MG63 (cell line): ENCODE results near the gene LRRFIP1. TPM values are rescaled to one million over a fixed set of nuclear protein-coding genes. Genes with fewer than 3 reads are reported as not detected.
"Not testable (repeated sequence)": the region's sequence is repeated elsewhere in the genome, so short reads cannot be mapped to it uniquely, and the experiment has no call there.

Source experiments
- DNase-seq: peaks from one replicate; pipeline ENCODE4 v3.0.0-alpha.2; 2020
- H3K27me3 ChIP-seq: fragments of 250-450 bp; sonication (Bioruptor Pico); 2 replicates; pipeline ENCODE4 v1.5.1; 2020; ENCODE audit warnings: mild to moderate bottlenecking, moderate library complexity
- H3K36me3 ChIP-seq: fragments of 250-450 bp; sonication (Bioruptor Pico); 2 replicates; pipeline ENCODE4 v1.5.1; 2020; ENCODE audit warnings: mild to moderate bottlenecking, moderate library complexity
- H3K4me3 ChIP-seq: fragments of 250-450 bp; sonication (Bioruptor Pico); 2 replicates; pipeline ENCODE4 v1.5.1; 2020; ENCODE audit warnings: mild to moderate bottlenecking, moderate library complexity
- H3K9me3 ChIP-seq: fragments of 250-450 bp; sonication (Bioruptor Pico); 2 replicates; pipeline ENCODE4 v1.5.1; 2020; ENCODE audit warnings: mild to moderate bottlenecking, moderate library complexity
- total RNA-seq: library from RNA; depleted of rRNA; stranded (reverse); fragments of >200 nt; shearing (Covaris generic); gene quantifications from 2 replicates; pipeline ENCODE4 v1.2.3, GENCODE V29; 2014; ENCODE audit warnings: low replicate concordance

Gene LRRFIP1
- total RNA-seq, 1 experiment from 2014 or later = 33.5 TPM

DNA sequence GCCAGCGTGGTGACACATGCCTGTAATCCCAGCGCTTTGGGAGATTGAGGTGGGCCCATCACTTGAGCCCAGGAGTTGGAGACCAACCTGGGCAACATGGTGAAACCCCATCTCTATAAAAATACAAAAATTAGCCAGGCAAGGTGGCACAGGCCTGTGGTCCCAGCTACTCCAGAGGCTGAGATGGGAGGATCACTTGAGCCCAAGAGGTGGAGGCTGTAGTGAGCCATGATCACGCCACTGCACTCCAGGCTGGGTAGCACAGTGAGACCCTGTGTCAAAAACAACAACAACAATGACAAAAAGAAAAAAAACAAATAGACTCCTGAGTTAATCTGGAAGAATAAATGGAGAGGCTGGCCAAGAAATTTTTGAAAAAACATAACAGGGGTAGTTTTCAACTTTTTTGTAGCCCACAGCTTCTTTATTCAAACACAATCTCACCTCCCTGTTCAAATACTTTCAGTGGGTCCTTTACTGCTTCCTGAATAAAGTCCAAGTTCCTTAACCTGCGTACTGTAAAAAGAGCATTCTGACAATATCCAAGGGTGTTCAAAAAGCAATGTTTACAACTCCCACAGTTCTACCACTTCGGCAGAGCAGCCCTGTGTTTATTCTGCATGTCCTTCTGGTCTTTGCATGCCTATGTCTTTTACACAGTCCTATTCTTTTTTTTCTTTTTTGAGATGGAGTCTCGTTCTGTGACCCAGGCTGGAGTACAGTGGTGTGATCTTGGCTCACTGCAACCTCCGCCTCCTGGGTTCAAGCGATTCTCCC lies 53.5 kb downstream of the LRRFIP1 start:
- Histone ChIP-seq H3K36me3 (no peaks in the 10 kb centered on the region), H3K4me3 (no peak overlapping the region), H3K9me3 (no peaks in the 10 kb centered on the region), H3K27me3 (no peaks in the 10 kb centered on the region)
- no peak for DNase-seq

GRCh38 chr2:237682151-237682550 lies 54.8 kb downstream of the LRRFIP1 start:
- Histone ChIP-seq H3K27me3 (no peaks in the 10 kb centered on the region), H3K36me3 (no peaks in the 10 kb centered on the region), H3K4me3 (no peak overlapping the region), H3K9me3 (no peaks in the 10 kb centered on the region)
- DNase-seq = no peak

DNA sequence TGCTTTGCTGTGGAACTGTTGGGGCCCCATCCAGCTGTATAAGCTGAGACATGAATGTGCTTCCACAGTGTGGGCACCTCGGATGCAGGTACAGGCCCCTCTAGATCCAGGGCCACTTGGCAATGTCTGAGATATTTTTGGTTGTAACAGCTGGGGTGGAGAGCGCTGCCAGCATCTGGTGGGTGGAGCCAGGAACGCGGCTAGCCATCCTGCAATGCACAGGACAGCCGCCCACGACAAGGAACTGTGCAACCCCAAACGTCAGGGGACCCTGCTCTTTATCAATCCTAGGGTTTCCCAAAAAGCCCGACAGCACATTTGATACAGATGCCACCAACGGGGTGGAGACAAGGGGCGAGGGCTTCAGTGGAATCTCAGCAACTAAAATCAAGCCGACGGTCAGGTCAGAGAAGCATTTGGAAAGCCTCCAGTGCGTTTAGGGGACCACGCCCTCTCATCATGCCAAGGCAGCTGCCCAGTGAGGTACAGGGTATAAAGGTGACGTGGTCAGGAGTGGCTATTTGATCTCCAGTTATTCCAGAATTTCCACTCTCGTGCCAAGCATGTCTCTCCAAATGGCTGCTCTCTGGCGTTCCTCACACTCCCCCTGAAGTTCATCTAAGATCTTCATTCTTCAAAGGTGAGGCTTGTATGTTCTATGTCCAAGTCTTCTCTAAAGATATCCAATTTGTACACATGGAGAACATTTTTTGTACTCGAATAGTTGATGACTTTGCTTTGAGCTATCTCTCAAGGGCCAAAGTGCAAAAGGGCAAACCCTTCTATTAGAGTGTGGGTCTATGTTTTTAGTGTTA lies 55.7 kb downstream of the LRRFIP1 start:
- no peaks in the 10 kb centered on the region for H3K9me3 ChIP-seq
- H3K27me3 ChIP-seq = no peaks in the 10 kb centered on the region
- no peak for DNase-seq
- H3K4me3 ChIP-seq = no peak overlapping the region
- no peaks in the 10 kb centered on the region for H3K36me3 ChIP-seq

GRCh38 chr2:237685408-237685807 lies 58.0 kb downstream of the LRRFIP1 start:
- Histone ChIP-seq H3K36me3 (no peaks in the 10 kb centered on the region), H3K4me3 (no peak overlapping the region), H3K9me3 (no peaks in the 10 kb centered on the region), H3K27me3 (no peaks in the 10 kb centered on the region)
- DNase-seq = peak; percentile 33

DNA sequence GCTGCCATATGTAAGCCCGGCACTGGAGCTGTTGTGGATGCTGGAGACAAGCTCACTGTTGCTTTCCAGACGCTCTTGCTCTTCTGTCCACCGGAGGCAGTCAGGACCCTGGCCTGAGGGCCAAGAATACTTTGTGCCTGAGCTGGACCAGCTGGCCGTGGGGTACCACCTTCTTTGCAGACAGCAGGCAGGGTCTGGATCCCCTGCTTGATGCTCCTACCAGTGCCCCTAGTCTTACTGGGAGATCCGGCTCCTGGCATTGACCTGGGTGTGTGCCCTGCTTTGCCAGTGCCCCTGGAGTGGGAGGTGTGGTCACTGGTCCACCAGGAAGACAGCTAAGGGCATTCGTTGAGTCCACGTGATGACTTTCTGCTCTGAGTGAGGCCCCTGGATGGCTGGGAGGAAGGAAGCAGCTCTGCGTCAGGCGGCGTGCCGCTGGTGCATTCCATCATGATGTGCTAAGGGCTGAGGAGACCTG lies 59.3 kb downstream of the LRRFIP1 start:
- H3K27me3 ChIP-seq = no peaks in the 10 kb centered on the region
- no peak overlapping the region for H3K4me3 ChIP-seq
- H3K9me3 ChIP-seq = no peaks in the 10 kb centered on the region
- peak; percentile 40 for DNase-seq
- H3K36me3 ChIP-seq = no peaks in the 10 kb centered on the region

DNA sequence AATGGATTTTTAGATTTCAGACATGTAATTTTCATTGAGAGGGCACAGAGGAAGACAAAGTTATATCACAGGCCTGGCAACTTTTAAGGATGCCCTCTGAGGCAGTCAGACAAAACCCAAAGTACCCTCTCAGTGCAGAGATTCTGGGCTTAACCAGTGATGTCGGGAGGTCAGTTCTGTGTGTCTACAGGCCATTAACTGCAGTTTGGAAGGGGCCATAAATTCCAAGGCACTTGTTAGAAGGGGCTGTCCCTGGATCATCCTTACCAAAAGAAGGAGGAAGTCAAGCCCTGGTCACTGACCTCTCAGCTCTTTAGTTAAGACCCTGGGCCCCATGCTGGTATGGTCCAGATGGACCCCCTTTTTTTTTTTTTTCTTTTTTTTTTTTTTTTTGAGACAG lies 60.7 kb downstream of the LRRFIP1 start:
- Histone ChIP-seq H3K4me3 (no peak overlapping the region), H3K27me3 (no peaks in the 10 kb centered on the region), H3K9me3 (no peaks in the 10 kb centered on the region), H3K36me3 (no peaks in the 10 kb centered on the region)
- DNase-seq = no peak

DNA sequence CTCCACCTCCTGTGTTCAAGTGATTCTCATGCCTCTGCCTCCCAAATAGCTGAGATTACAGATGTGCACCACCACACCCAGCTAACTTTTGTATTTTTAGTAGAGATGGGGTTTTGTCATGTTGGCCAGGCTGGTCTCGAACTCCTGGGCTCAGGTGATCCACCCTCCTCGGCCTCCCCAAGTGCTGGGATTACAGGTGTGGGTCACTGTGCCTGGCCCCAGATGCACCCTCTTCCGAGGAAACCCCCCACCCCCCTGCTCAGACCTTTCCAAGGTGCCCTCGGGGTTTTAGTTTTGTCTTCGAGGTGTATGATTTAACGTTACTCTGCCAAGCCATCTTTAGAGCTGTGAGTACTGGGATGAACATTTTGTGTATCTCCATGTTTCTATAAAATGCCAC lies 61.2 kb downstream of the LRRFIP1 start:
- not testable (repeated sequence) for DNase-seq, H3K4me3 ChIP-seq, H3K9me3 ChIP-seq, H3K27me3 ChIP-seq, H3K36me3 ChIP-seq

- peak; percentile 80 for DNase-seq
- H3K36me3 ChIP-seq = no peaks in the 10 kb centered on the region; the same call in 1 of the 2 replicates
- no peak overlapping the region for H3K4me3 ChIP-seq
- no peaks in the 10 kb centered on the region for H3K27me3 ChIP-seq
- no peaks in the 10 kb centered on the region for H3K9me3 ChIP-seq
Measured at GRCh38 chr2:237689336-237690131, 62.1 kb downstream of the LRRFIP1 start.

DNA sequence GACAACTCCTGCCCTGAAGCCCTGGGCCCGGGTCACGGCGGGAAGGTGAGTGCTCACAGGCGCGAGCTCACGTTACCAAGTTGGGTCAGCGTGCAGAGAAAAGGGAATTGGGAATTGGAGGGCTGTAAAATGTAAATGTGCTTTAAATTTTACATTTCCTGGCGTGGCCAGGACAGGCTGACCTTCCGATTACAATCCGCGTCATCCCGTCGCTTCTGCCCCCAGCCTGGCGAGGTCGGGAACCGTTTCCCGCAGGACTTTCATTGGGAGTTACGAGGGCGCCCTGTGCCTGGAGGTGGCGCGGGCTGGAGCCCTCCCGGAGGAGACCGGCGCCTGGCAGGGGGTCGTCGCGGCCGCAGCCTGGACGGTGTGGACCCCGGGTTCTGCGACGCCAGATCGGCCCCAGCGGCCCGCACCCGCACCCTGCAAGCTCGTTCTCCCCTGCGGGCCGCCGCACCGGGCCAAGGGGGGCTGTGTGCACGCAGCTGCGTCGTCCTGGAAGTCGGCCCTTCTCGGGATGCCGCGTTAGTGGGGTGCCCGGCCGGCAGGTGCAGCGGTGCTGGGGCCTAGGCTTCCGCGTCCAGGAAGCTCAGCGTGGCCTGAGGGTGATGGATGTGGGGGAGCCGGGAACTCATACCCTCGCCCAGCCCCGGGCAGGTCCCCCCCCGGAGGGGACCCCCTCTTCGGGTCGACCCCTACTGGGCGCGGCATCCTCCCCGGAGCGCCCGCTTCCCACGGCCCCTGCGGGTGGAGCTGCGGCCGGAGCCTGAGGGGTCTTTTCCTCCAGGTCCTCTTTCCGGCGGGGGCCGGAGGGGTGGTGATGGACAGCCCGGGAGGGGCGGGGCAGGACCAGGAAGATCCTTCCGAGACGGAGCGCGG lies 63.9 kb downstream of the LRRFIP1 start:
- Histone ChIP-seq H3K36me3 (no peaks in the 10 kb centered on the region; the same call in 1 of the 2 replicates), H3K4me3 (peak overlapping the region; percentile 43), H3K9me3 (no peaks in the 10 kb centered on the region), H3K27me3 (no peaks in the 10 kb centered on the region)
- DNase-seq = no peak

DNA sequence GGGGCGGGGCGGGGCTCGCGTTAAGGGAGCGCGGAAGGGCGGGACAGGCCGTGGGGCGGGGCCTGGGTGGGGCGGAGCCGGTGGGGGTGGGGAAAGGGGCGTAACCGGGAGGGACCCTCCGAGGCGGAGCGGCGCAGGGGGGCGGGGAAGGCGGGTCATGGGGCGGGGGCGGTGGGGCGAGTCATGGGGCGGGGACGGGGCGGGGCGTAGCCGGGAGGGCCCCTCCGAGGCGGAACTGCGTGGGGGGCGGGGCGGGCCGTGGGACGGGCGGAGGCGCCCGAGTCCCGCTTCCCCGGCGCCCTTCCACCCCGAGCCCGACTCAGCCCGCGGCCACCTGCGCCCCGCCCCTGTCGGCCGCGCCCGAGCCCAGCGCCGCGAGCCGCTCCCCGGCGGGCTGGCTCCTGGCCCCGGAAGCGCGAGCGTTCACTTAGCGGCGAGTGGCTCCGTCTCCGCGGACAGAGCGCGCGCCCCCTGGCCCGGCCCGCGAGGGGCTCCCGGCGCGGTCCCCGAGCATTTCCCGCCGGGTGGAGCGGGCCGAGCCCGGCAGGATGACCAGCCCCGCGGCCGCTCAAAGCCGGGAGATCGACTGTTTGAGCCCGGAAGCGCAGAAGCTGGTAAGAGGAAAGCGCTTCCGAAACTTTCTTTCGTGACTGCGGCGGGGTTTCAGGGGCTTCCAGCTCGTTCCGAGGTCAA lies 64.7 kb downstream of the LRRFIP1 start:
- H3K36me3 ChIP-seq = no peaks in the 10 kb centered on the region; the same call in 1 of the 2 replicates
- no peaks in the 10 kb centered on the region for H3K9me3 ChIP-seq
- H3K27me3 ChIP-seq = no peaks in the 10 kb centered on the region
- H3K4me3 ChIP-seq = peak overlapping the region; percentile 80
- DNase-seq = peak; percentile 89

- H3K36me3 ChIP-seq = peaks cover 1% of the 10 kb centered on the region
- DNase-seq = peak; percentile 53
- no peaks in the 10 kb centered on the region for H3K9me3 ChIP-seq
- no peaks in the 10 kb centered on the region for H3K27me3 ChIP-seq
- peak overlapping the region; percentile 80 for H3K4me3 ChIP-seq
Measured at GRCh38 chr2:237692601-237693290, 65.4 kb downstream of the LRRFIP1 start.

DNA sequence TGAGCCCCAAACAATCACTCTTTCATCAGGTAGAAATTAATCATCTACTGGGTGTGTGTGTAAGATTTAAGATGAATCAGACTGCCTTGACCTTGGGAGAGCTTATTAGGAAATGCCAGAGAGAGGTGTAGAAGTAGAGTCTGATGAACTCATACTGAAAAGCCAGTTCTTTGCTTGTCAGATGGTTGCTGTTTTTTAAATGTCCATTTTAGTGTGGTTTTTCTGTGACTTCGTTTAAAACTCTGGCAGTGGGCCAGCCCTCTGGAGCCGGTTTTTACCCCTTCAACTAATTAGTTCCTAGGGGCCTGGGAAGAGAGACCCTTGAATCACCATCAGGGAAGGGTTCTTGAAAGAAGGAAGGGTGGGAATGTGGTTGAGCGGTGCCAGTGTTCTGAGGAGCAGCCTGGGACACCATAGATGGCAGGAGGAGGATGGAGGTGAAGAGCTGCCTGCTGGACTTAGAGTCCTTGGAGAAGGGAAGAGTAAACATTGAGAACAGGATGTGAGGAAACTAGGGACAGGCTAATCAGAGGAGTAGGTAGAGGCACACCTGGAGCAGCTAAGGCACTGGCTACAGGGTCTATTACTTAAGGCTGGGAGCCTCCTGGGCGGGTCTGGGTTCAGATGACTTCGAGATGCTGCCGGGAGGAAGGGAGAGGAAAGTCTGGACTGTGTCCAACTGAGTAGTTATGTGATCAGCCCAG lies 66.1 kb downstream of the LRRFIP1 start:
- Histone ChIP-seq H3K9me3 (no peaks in the 10 kb centered on the region), H3K27me3 (no peaks in the 10 kb centered on the region), H3K4me3 (peak overlapping the region; percentile 80), H3K36me3 (peaks cover 6% of the 10 kb centered on the region)
- no peak for DNase-seq

DNA sequence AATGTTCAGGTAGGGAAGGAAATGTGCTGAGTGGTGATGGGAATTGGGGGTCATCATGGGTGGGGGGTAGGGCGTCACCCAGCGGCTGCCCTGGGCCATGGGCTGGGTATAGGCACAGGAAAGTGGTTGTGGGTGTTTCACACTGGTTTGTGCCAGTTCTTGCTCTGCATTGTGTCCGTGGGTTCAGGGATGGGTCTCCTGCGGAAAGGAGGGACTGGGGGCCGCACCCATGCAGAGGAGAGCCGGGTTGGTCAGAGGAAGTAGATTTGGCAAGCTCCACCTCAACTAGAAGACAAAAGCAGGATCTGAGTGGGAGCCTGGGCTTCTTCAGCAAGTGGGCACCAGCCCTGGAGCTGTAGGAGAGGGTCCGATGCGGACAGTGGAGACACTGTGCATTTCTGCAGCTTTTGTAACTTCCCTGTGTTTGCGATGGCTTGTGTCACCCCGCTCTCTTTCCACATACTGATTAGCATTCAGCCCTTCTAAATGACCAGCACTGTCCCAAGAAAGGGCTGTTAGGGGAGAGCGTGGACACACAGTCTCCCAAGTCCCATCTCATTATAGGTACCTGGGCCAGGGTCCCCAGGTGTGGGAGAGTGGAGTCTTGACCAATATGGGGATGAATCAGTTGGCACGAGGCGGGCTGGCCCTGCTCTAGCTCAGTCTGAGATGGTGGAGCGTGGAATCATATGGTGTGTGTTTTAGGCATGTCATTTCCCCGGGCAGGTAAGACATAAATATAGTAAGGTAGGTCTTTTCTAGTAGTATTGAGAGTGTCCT lies 67.2 kb downstream of the LRRFIP1 start:
- Histone ChIP-seq H3K9me3 (no peaks in the 10 kb centered on the region), H3K4me3 (peak overlapping the region; percentile 80; the same call in 1 of the 2 replicates), H3K36me3 (peaks cover 9% of the 10 kb centered on the region), H3K27me3 (no peaks in the 10 kb centered on the region)
- no peak for DNase-seq
